ENCODE data around the gene ADCY7.
A peak's percentile ranks its signal among the peaks of the same experiment; 100 is the strongest.

The ADCY7 gene

GRCh38 chr16:50300942-50301625, 34.7 kb downstream of the ADCY7 start:
- no peak for DNase-seq

DNA sequence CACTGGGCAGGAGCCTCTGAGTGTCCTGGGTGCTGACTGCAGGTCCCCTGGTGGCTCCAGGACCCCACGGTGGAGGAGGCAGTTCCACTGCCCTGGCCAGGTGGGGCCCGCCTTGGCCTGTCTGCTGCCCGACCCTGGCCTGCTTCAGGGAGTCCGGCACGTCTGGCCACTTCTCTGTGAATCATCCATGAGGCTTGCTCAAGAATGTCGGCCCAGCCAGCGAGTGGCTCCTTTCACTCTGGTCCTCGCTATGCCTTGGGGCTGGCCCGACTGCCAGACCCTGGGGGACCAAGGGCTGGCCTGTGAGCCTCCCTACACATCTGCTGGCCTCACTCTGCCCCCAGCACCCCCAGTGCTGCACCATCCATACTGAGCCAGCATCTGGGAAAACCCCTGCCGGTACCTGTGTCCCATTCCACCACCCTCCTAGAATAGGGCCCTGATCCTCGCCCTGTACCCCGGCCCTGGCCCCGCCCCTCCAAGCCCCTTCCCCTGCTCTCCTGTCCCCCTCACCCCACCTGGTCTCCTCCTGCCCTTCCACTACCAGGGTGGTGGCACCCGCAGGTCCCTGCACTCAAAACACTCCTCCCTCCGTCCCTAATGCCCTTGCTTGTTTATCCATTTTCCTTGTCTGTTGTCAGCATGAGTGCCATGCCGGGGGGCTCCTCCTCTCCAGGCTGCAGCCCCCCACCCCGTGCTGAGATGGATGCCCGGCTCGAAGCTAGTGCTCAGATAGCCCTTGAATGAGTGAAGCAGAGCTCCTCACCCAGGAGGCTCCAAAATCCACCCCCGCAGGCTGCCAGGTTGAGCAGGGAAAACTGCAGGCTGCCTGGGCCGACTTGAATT, 35.5 kb downstream of the ADCY7 start:
- DNase-seq = no peak

DNA sequence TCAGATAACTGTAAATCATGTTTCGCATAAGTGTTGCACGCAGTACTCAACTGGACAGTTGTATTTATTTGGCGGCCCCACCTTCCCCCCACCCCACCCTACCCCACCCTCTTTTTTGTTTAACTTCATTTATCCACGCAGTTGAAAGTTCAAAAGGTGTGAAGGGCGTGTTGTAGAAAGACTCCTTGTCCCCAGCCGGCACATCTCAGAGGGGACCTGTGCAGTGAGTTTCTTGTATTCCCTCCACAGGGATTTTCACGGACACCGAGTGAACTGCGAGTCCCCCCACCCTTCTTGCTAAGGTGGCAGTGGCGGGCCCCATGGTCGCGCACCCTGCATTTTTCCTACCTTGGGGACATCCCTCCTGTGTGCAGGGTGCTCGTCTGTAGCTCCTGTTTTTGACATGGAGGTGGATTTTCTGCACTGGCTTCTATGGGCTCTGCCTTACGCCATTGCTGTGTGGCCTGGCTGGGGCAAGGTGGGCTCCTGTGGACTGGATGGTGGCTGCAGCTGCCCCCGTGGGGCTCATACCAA, 36.2 kb downstream of the ADCY7 start:
- DNase-seq = no peak

GRCh38 chr16:50303041-50303604, 36.8 kb downstream of the ADCY7 start:
- no peak for DNase-seq

DNA sequence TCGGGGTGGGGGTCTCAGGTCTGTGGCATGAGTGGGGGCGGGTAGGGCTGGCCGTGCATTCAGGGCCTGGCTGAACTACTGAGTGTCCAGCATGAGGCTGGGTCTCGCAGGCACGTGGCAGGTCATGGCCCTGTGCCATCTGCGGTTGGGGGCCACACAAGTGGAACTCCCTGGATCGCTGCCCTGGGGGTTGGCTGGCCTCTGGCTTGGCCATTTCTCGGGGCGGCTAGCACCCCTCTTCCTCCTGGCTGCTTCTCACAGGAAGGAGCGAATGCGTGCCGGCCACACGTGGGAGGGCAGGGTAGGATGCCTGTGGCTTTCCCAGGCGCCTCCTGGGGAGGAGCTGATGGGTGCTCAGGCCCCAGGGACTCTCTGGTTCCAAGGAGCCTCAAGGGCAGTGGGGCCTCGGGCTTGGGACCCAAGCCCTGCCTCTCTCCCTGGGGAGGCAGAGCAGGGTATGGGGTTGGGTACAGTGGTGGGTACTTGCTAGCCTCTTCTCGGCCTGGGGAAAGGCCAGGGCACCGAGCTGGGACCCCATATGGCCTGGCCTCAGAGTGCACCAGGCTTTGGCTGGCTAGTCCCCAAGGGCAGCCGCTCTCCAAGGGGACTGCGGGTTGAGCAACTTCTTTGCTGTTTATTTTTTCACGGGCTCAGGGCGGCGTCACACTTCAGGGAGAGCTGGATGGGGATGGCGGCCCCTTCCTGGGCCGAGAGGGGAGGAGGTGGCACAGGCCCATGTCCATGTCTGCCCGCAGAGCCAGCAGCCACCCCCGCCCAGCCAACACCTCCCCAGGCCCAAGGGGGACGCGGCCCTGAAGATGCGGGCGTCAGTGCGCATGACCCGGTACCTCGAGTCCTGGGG, 37.5 kb downstream of the ADCY7 start:
- no peak for DNase-seq

DNA sequence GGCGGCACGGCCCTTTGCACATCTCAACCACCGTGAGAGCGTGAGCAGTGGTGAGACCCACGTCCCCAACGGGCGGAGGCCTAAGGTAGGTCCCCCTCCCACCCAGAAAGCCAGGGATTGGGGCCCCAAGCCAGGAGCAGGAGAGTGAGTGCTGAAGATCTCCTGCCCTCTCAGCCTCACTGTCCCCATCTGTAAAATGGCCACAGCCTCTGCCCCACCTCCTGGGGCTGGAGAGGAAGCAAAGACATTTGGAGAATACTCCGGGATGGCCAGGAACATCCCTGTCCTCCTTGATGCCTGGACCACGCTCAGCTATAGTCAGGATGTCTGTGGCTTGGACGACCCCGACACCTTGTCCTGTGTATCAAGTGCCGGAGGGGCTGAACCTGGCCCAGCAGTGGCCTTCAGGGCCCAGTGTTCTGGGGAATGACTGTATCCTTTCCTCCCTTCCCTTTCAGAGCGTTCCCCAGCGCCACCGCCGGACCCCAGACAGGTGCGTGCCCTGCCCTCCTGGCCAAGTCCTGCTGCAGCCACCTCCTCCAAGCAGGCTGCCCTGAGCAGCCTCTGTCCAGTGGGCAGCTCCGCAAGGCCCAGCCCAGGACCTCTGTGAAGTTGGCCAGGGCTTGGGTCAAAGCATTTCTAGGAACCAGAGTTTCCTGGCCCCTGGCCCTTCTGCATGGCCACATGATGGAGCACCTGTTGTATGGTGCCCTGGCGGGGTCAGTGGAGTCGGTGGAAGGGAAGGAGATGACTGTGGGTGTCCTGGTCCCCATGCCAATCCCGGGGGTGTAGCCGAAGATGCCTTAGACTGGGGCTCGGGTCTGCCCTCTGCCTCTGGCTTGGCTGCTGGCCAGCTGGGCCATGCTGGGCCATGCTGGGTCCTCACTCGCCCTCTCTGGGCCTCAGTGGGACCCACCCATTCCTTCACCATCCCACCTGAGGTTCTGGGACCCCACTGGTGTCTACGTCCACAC, 38.4 kb downstream of the ADCY7 start:
- DNase-seq = no peak

DNA sequence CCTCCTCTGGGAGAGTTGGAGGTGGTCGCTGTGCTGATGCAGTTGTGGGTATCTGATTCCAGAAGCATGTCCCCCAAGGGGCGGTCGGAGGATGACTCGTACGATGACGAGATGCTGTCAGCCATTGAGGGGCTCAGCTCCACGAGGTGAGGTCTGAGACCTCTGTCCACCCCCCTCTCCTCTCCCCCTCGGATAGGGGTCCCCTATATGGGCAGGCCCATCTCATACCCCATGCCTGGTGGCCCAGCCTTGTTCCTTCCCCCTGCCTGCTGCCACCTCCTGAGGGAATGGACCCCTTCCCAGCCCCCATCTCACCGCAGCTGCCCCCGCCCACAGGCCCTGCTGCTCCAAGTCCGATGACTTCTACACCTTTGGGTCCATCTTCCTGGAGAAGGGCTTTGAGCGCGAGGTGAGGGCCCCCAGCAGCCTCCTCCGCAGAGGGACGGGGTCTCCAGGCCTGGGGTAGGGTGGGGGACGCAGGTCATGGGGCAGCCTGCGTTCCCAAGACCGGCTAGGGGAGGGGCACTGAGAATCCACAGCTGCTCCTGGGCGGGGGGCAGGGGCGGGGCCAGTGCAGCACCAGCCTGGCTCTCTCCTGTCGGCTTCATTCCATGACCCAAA, 39.2 kb downstream of the ADCY7 start:
- DNase-seq = no peak

GRCh38 chr16:50306287-50306686, 39.9 kb downstream of the ADCY7 start:
- no peak for DNase-seq

DNA sequence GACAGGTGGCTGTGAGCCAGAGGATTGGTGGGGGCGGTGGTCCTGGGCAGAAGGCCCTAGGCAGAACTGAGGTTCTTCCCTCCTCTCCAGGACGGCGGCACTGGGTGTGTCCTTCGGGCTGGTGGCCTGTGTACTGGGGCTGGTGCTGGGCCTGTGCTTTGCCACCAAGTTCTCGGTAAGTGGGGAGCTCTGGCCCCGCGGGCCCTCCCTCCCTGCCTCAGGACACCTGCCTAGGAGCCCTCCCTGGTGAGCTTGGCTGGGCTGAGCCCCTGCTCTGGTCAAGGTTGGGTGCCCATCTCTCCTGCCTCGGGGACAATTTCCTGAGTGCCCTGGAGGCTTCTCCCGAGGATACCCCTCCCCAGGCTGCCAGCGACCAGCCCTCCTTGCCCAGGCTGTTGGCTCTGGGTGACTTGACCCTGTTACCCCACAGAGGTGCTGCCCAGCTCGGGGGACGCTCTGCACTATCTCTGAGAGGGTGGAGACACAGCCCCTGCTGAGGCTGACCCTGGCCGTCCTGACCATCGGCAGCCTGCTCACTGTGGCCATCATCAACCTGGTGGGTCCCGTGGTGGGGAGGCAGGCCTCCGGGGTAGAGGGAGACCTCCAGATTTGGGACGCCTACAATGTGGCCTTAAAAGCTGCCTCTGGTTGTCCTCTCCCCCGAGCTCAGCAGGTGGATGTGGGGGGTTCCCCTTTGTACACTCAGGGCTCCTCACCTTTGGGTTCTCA, 42.0 kb downstream of the ADCY7 start:
- no peak for DNase-seq

GRCh38 chr16:50309156-50309526, 42.8 kb downstream of the ADCY7 start:
- DNase-seq = no peak

DNA sequence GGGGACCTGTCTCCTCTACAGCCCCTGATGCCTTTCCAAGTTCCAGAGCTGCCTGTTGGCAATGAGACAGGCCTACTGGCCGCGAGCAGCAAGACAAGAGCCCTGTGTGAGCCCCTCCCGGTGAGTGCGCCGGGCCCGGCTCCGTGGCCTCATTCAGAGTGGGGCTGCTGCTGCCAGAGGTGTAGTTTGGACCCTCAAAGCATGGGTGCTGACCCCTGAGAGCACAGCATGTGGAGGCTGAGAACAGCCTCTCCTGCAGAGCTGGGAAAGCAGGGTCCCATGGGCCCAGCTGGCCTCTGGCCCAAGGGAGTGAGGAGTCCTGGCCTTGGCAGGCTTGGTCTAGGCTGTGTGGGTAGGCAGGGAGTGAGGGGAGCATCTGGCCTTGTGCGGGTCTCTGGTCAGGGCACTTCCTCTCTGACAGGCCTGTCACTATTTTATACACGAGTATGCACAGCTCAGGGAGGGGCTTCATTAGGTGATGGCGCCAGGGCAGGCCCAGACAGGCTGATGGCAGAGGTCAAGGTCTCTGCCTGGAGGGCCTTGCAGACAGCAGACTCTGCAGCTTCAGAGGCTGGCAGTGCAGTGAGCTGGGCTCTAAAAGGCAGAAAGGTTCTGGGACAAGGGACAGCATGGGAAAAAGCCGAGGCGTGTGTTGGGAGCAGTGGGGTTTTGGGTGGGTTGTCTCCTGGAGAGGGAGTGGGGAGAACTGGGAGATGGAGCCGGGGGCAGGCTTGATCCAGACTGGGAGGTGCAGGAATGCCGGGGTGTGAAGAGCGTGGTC, 43.4 kb downstream of the ADCY7 start:
- DNase-seq = no peak

DNA sequence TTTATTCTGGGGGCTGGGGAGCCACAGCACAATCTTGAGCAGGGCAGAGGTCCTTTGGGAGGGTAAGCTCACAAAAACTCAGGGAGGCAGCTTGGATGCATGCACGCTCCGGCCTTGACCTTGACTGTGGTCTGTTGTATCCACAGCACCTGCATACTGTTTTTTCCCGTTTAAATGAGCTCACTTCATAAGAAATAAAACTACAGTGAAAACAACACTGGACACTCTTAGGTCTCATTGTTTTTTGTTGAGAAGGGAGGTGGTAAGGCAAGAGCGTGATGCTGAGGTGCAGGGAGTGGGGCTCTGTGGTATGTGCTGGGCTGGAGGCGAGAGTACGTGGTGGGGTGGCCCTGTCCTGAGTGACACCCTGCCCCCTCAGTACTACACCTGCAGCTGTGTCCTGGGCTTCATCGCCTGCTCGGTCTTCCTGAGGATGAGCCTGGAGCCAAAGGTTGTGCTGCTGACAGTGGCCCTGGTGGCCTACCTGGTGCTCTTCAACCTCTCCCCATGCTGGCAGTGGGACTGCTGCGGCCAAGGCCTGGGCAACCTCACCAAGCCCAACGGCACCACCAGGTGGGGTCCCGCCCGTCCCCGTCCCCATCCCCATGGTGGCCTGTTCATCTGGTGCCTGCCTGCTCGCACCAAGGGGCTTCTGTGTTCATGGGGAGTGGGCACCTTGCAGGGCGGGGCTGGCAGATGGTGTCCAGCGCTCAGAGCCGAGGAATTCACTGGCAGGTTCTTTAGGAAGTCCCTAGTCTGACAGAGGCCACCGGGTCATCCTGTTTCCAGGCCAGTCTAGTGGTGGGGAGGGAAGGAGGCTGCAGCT, 44.2 kb downstream of the ADCY7 start:
- DNase-seq = no peak

GRCh38 chr16:50311134-50311528, 44.8 kb downstream of the ADCY7 start:
- DNase-seq = no peak

- no peak for DNase-seq
Observed at GRCh38 chr16:50311891-50312501, 45.6 kb downstream of the ADCY7 start.

GRCh38 chr16:50313596-50314478, 47.5 kb downstream of the ADCY7 start:
- peak; percentile 82 for DNase-seq

DNA sequence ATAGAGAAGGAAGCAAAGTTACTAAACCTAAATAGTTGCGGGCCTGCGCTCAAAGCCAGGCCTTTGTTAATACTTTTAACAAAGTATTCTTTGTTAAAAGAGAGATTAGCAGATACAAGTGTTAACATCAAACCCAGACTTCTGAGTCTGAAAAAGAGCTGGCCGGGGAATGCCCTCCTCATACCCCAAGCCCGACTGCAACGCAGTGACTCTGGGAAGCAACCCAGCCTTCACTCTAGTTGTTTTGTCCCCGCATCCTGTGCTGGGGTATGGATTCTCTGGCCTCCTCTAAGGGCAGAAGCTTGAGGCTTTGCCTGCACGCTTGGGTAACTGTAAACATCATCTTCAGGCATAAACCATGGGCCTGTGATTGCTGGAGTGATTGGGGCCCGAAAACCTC, 48.3 kb downstream of the ADCY7 start:
- DNase-seq = no peak

GRCh38 chr16:50315346-50315997, 49.1 kb downstream of the ADCY7 start:
- no peak for DNase-seq

Data from MV-4-11 (cell line).